Stimulated activated CD8-positive, alpha-beta memory T cell treated with anti-CD3 and anti-CD28 coated beads, Interleukin-4, amount 100 ng/mL, for 1 hour (primary cell): ENCODE data around the gene GRB14.
"Not testable (repeated sequence)": the region's sequence is repeated elsewhere in the genome, so short reads cannot be mapped to it uniquely, and the experiment has no call there.

Source experiments
- DNase-seq, 2 donors: peaks; one replicate each; pipeline ENCODE4 v3.0.0-alpha.2; 2020; ENCODE audit warnings: low read depth in 2 of 2, low spot score in 1 of 2

GRB14 gene

DNA sequence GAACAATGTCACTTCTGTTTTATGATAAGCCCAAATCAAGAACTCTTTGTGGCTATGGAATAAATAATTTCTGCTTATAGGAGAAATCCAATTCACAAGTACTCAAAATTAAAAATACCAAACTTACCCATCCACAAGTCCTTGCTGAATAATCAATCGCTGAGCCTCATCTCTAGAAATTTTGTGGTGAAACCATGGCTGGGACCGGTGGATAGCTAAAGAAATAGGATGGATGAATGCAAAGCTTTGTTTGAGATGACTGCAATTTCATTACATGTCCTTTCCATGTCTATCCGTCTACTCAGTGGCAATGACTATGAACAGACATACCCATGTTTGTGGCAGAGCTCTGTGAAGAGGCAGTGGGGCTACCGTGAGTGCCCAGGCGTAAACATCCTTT, 124.4 kb downstream of the GRB14 start:
- no peak for DNase-seq

DNA sequence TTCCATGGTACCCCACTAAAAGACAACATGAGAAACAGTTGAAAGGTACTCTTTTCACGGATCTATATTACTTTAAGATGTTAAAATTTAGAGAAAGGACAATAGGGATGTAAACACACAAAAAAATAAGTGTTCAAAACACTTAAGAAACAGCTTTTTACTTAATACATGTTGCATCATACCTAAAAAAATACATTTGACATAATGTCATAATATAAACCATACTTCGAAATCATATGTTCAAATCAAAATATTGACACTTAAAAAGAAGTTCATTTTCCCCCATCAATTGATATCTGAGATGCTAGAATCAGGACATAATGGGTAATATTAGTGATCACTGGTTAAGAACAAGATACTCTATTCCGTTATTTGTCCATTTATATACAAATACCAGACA, 124.9 kb downstream of the GRB14 start:
- DNase-seq: no peak

DNA sequence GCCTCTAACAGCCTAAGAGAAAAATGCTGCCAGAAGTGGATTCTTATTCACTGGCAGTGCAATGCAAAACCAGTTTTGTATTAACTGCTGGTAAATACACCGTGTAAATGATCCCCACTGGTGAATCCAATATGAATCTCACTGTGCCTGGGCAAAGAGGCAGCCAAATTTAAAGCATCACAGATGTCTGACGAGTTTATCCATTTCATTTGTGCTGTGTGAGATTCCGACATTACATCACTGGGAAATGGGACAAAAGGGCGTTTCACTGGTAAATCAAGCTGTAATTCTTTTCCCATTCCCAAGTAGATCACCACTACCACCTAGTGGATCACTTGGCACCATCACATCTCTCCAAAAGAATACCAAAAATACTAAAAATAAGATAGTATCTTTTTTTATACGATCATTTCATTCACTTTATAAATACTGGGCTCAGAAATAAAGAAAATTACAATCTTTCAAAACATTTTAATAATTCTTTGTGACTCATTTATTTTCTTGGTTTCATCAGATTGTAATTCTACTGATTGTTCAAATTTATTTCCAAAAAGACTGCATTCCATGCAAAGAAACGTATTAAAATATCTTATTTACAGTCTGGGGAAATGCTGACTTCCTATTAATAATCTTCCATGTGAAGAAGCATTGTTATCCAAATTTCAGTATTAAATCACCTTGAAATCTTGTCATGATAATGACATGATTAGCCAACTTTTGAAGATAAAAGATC, 125.6 kb downstream of the GRB14 start:
- DNase-seq: no peak

DNA sequence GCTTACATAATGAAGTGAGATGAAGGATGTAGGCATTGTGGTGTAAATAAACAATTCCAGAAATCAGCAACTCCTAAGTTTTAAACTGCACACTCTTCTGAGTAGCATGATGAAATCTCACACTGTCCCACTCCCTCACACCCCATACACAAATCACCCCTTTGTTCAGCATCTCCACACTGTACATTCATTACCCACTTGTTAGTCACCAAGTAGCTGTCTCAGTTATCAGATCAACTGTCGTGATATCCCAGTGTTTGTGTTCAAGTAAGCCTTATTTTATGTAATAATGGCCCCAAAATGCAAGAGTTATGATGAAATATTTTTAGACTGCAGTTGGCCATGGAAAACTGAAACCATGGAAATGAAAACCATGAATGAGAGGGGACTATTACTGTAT, 135.7 kb downstream of the GRB14 start:
- DNase-seq: no peak

DNA sequence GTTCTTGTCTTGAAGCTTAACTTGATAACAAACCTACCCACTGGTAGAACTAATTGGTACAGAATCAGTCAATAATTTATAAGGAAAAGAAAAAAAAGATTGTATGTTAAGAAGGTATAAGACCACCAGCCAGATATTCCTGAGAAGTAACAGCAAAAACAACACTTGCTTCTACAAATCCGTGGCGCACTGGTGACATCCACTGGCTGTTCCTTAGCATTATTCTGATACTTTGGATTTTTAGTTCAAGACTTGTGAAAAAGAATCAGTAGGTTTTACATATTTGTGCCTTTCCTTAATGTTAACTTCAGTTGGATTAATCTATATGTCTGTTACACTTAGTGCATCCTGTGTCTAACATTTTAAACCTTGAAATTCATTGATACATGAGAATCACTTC, 141.8 kb downstream of the GRB14 start:
- DNase-seq: no peak

DNA sequence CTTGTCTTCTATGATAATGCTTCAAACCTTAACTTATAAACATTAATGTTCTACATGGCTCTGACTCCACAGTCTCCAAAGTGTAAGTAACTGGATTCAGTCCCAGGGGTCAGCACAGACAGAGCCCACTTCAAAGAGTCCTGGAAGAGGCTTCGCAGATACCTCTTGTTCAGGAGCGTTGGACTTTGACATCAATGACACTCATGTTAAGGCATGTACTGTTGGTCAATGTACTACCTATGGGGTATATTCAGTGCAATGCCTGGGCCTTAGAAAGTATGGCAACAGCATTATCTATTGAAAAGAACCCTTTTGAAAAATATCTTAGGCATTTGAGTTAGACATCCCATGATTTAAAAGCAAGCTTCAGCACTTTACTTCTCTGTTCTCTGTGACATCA, 143.1 kb downstream of the GRB14 start:
- no peak for DNase-seq

DNA sequence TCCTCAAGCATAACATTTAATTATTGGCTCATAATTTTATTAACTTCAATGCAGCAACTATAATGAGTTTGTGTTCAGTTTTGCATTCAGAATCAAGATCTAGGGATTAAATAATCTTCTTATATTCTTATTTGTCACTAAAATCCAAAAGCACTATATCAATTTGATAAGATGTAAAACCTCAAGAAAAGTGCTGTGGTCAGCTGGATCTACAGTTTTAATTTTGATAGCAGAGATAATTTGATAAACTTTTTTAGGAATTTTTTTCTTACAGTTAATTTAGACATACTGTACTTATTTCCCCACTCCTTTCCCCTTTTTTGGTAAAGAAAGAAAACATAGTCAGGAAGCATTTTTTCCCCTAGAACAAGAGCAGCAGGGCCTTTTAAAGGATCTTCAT, 146.4 kb downstream of the GRB14 start:
- no peak for DNase-seq

DNA sequence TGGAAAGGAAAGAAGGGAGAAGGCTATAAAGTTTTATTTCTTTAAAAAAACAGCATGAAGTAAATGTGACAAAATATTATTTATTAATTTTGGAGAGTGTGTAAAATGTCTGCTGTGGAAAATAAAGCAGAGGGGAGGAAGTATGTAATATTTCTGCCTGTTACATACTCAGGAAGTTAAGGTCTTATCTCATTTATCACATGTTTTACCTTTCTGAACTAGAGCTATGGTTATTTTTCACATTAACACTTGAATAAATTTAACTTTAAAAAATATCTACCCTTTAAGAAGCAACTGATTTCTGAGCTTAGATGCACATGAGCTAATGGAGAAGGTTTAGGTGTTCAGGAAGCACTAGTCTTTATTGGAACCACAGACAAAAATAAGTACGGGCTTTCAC, 148.3 kb downstream of the GRB14 start:
- DNase-seq: no peak

DNA sequence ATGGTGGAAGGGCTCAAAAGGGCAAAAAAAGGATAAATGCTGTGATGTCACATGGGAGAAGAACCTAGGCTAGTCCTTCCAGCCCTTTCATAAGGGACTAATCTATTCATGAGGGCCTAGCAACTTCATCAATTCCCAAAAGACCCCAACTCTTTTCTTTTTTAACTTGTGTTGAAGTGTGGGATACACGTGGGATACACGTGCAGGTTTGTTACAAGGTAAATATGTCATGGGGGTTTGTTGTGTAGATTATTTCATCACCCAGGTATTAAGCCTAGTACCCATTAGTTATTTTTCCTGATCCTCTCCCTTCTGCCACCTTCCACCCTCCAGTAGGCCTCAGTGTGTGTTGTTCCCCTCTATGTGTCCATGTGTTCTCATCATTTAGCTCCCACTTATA, 156.2 kb downstream of the GRB14 start:
- not testable (repeated sequence) for DNase-seq

DNA sequence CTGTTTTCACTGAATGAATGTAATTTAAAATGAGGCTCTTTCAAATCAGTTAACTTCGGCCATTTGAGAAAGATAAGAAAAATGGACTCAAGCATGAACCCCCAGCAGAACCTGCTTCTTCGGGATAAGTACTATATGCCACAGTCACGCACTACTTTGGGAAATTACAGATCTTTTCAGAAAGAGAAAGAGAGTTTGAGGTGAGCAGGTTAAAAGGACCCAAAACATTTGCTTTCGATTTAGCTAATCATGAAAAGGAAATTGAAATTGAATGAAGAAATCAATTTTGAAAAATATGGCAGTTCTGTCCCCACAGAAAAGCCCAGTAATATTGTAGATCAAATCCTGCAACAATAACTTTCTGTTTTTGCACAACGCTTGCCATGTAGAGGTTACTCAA, 156.9 kb downstream of the GRB14 start:
- no peak for DNase-seq

DNA sequence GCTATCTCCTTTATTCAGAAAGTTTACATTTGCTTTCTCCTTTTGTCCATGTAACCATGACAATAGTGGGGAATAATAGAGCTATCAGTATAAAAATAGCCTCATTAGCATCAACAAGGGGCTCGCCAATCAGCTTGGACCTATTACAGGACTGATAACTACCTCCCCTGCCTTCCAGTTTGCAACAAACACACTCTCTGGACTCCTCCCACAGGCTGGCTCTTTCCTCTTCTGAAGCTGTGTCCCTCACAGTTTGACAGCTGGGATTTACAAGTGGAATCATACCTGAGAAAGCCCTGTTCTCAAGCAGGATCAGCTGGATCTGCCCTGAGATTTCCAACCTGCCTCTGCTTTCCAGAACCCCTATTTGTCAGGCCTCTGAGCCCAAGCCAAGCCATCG, 162.5 kb downstream of the GRB14 start:
- DNase-seq: no peak

DNA sequence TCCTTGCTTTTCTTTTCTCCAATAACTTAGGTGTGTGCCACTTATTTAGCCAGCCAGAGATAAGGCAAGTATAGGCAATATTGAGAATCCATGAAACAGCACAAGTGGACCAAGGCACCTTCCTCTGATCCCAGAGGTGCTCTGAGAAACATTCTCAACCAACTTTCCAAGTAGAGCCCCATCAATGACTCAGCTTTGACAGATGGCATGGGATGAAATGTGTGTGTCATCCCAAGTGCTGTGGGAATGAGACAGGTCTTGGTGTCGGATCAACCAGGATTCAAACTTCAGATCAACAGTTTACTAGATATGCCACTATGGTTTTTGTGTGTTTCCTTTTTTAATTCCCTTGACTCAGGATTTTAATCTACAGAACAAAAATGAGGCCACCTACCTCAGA, 164.0 kb downstream of the GRB14 start:
- DNase-seq: no peak

DNA sequence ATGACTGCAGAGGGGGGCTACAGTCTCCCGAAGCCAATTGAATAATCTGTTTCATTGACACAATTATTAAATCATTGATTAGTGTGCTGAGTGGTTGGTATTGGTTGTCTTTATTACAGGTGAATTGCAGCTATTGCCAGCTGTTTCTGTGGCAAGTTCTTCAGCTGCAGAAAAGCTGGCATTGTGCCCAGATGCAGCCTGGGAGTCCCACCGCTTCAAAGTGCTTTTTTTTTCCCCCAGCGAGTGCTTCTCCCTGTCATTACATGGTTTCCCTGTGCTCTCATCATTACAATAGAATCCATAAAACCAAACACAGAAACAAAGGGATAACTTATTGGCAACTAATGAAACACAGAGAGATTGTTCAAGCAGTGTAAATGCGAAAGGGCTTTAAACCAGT, 164.7 kb downstream of the GRB14 start:
- no peak for DNase-seq

DNA sequence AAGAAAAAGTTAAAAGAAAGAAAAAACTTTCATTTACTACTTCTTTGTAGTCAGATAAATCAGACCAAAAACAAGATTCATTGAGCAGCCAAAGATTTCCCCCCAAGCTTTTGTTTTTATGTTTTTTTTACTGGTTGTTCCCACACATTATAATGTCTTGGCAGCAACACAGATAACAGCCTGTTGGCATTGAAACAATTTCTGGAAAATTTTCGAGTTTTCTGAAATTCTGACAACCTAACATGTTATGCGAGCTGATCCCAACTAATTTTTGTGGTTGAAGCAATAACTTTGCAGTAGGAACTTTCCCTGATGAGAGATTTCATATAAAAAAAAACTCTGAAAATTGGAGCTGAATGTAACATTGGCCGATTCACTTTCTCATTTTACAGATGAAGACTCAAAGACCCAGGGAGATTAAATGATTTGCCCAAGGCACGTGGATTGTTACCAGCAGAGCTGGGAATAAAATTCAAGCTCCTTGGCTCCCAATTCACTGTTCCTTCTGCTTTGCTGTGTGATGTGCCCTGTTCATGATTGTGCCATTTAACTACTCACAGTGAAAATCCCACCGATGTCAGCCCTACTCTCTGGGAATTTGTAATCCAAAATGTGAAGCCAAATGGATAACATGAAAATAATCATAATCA, 167.5 kb downstream of the GRB14 start:
- no peak for DNase-seq

DNA sequence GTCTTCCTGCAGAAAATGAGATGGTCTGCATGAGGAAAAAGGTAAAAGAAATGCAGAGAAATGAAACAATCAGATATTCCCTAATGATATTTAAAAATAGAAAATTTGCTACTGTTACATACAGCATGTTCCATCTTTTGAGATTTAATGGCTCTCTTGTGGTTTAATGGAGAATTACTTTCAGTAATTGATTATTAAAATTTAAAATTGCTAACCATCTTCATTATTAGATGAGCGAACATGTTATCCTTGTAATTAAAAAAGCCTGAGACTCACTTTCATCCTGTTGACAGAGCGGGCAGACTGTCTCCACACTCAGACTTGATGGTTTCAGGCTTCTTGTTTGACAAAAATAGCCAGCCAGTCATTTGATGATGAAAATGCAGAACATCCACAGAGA, 171.0 kb downstream of the GRB14 start:
- DNase-seq: no peak

DNA sequence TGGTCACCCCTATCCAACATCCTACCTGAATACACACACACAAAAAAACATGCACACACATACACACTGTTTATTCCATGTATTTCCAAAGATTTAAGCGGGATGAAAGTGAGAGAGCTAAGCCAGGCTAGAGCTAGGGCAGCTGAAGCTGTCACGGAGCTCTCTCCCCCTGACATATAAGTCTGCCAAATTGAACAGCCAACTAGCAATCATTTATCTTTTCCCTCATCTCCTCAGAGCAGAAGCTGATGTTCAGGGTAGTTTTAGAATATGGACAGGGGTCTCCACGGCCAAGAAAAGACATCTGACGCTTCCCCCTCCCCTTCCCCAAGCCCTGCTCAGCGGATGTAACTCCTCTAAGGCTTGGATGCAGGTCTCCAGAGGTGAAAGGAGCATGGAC, 171.6 kb downstream of the GRB14 start:
- DNase-seq: no peak

DNA sequence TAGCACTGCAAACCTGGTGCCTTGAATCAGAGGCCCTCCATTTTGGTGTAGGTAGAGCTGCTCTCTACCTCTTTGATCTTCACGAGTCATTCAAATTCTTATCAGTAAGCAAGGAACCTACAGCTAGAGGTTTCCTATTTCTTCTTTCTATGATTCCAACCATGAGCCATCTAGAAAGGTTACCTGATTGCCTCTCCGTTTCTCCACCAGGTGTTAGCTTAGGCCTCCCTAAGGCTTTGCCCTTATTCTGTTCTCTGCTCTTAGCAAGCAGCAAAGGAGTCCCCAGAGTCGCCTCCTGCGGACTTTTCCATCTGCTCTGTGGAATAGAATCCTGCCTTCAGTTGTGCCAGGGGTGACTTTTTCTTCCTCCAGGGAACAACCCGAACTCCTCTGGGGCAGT, 173.6 kb downstream of the GRB14 start:
- no peak for DNase-seq
